NCI-H128 (cell line): Measurements from ENCODE around the gene PAH.
A peak's percentile ranks its signal among the peaks of the same experiment; 100 is the strongest.

ENCODE experiments used
- DNase-seq: peaks from one replicate; lab custom pipeline; 2025; ENCODE audit not compliant: unreplicated experiment; lab: John Stamatoyannopoulos, UW

Gene PAH

GRCh38 chr12:102950950-102951619, 34.0 kb upstream of the PAH start:
- DNase-seq, result no peak

- DNase-seq, result no peak
These were observed 33.3 kb upstream of the PAH start for GRCh38 chr12:102950107-102950949.

- DNase-seq, result peak; percentile 68
These were observed 31.9 kb upstream of the PAH start for GRCh38 chr12:102948941-102949352.

- DNase-seq, result no peak
These were observed 29.0 kb upstream of the PAH start for GRCh38 chr12:102946042-102946441.

GRCh38 chr12:102939670-102940222, 22.7 kb upstream of the PAH start:
- DNase-seq, result no peak

- no peak for DNase-seq
These were observed 22.0 kb upstream of the PAH start for GRCh38 chr12:102939059-102939458.

- DNase-seq, result no peak
These were observed 16.1 kb upstream of the PAH start for GRCh38 chr12:102933168-102933567.

- DNase-seq, result no peak
These were observed 10.2 kb upstream of the PAH start for GRCh38 chr12:102927220-102927619.

- DNase-seq, result no peak
These were observed 4.2 kb upstream of the PAH start for GRCh38 chr12:102921240-102921639.

GRCh38 chr12:102920271-102920670, 3.2 kb upstream of the PAH start:
- no peak for DNase-seq

GRCh38 chr12:102918840-102919239, 1.8 kb upstream of the PAH start:
- DNase-seq, result no peak

- DNase-seq, result no peak
These were observed 605 bp downstream of the PAH start for GRCh38 chr12:102916252-102917025.

- DNase-seq, result no peak
These were observed 3.4 kb downstream of the PAH start for GRCh38 chr12:102913453-102914226.

GRCh38 chr12:102912258-102912657, 4.8 kb downstream of the PAH start:
- DNase-seq, result no peak

- DNase-seq, result no peak
These were observed 5.7 kb downstream of the PAH start for GRCh38 chr12:102911320-102911719.

GRCh38 chr12:102910792-102911191, 6.3 kb downstream of the PAH start:
- DNase-seq, result no peak

- DNase-seq, result no peak
These were observed 6.9 kb downstream of the PAH start for GRCh38 chr12:102910137-102910536.

GRCh38 chr12:102907918-102908317, 9.1 kb downstream of the PAH start:
- no peak for DNase-seq

- DNase-seq, result no peak
These were observed 11.8 kb downstream of the PAH start for GRCh38 chr12:102905229-102905628.

GRCh38 chr12:102903337-102904007, 13.6 kb downstream of the PAH start:
- no peak for DNase-seq
